Right lung (tissue), 10 donors: Measurements from ENCODE around the gene NCCRP1. TPM values are rescaled to one million over a fixed set of nuclear protein-coding genes. Genes with fewer than 3 reads are reported as not detected.

Source experiments
- DNase-seq, 2 donors: peaks; one replicate each; pipeline ENCODE4 v3.0.0-alpha.2; 2013
- long read RNA-seq, 8 donors: transcript quantifications; one replicate each; lab custom pipeline, GENCODE V29; 2026
- polyA plus RNA-seq, 5 donors: library from polyadenylated mRNA; unstranded; fragments of 120-200 nt; gene quantifications; one replicate each; pipeline versions ENCODE4 v1.2.1 to v1.2.3, GENCODE V29; 2013; ENCODE audit warnings: inconsistent platforms in 1 of 5, low replicate concordance in 1 of 5; ENCODE audit not compliant: insufficient read length in 5 of 5, insufficient read depth in 1 of 5

NCCRP1 gene
- under 1 TPM; 0.09 to 0.29 (median 0.21) TPM for polyA plus RNA-seq
- long read RNA-seq, donor 1 = 0 reads
- long read RNA-seq, donor 2 = 0 reads
- long read RNA-seq, donor 3 = 0 reads
- long read RNA-seq, donor 4 = 0 reads
- long read RNA-seq, donor 5 = 0 reads
- long read RNA-seq, donor 6 = 0 reads
- long read RNA-seq, donor 7 = 0 reads
- long read RNA-seq, donor 8 = 0 reads

- DNase-seq = no peak
These were observed at the start of gene NCCRP1 for GRCh38 chr19:39196860-39197562. TSS of gene NCCRP1 (plus strand) at chr19:39196964. CDS start at chr19:39196983, 19 bp downstream.

- DNase-seq = no peak
These were observed 49.3 kb upstream of the NCCRP1 start for GRCh38 chr19:39147480-39147879.

- DNase-seq = no peak
These were observed 47.7 kb upstream of the NCCRP1 start for GRCh38 chr19:39148939-39149529.

DNA sequence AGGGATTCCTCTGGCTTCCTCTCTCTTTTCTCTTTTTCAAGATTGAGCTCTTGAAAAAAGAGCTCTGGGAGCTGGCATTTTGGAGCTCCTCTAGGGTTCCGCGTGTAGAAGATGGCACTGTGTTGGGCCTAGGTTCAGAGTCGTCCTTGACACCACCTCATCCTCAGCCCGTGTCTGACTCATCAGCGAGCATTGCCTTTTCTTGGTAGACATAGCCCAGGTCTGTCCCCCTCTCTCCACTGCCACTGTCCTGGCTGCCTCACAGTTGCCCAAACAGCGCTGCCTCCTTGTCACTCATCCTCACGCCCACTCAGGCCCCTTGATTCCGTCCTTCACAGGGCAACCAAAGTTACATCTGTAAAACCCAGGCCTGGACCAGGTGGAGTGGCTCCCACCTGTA is 46.5 kb upstream of the NCCRP1 start:
- no peak for DNase-seq

GRCh38 chr19:39150807-39151600 is 45.8 kb upstream of the NCCRP1 start:
- DNase-seq = no peak

- no peak for DNase-seq
These were observed 44.7 kb upstream of the NCCRP1 start for GRCh38 chr19:39152066-39152465.

GRCh38 chr19:39154100-39154628 is 42.6 kb upstream of the NCCRP1 start:
- DNase-seq = no peak

GRCh38 chr19:39154629-39155100 is 42.1 kb upstream of the NCCRP1 start:
- no peak for DNase-seq

DNA sequence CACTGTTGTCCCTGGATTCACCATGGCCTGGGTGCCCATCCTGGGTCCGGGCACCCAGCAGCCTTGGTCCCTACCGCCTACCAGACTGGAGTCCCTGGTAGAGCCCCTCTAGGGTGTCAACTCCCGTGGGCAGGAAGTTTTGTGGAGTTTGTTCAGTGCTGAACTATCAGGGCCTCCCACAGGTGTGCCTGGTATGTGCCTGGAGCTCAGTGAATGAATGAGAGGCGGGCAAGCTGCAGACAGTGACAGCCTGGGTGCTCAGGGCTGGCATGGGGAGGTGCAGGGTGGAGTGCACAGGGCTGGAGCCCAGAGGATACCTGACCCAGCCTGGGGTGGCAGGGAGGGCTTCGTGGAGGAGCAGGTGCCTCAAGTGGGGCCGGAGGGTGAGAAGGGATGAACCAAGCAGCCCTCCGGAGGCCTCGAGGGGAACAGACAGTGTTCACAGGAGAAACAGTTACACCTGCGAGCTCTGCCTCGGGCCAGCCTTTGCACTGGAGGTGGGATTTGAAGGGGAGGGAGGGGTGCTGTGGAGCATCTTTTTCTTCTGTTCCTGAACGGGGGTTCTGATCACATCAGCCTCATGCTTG is 41.6 kb upstream of the NCCRP1 start:
- DNase-seq = no peak

DNA sequence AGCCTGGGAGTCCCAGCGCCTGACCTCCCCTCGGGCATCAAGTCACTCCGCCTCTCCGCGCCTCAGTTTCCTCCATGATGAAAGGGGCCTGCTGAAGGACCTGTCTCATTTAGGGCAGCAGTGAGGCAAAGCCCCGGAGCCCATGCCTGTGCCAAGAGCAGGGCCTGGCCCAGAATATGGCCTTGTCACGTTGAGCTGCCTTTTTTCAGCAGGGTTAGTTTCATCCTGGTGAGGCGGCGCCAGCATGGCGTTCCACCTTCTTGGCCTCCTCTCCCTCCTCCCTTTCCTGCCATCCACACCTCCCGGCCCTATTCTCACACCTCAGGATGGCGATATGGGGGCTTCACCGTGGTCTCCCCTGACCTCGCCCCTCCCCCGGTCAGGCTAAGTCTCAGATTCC is 41.0 kb upstream of the NCCRP1 start:
- no peak for DNase-seq

DNA sequence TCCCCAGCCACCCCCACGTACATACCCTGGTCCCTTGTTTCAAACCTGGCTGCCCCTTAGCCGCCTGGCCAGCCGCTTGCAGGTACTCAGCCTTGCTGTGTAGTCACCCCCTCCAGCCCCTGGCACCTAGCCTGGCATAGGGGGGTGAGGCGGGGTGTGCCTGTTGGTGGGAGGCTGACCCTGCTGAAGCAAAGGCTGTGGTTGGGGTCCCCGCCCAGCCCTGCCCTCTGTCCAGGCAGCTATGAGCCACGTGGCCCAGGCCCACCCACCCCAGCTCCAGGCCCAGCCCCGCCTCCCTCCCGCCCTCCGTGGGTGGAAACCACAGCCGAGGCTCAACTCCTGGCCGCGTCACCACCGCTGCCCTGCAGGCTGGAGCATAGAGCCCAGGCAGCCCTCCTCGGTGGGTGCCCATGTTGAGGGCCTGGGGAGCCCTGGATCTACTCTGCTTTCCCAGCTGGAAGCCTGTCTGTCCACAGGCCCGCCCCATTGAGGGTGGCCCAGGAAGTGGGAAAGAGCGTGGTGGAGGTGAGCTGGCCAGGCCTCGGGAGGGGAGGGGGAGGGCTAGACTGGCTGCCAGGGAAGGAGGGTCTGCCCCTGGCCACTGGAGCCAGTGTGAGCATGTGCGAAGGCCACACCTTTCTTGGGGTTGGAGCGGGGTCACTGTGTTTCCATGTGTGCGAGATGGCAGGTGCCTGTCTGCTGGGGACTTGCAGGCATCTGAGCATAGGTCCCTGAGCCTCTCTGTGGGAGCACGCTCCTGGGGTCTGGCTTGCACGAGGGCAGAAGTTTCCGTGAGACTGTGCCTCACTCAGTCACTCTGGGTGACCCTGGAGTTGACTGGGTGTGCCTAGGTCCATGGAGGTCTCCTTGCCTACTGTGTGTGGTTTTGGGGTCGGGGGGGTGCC is 40.2 kb upstream of the NCCRP1 start:
- DNase-seq = no peak

DNA sequence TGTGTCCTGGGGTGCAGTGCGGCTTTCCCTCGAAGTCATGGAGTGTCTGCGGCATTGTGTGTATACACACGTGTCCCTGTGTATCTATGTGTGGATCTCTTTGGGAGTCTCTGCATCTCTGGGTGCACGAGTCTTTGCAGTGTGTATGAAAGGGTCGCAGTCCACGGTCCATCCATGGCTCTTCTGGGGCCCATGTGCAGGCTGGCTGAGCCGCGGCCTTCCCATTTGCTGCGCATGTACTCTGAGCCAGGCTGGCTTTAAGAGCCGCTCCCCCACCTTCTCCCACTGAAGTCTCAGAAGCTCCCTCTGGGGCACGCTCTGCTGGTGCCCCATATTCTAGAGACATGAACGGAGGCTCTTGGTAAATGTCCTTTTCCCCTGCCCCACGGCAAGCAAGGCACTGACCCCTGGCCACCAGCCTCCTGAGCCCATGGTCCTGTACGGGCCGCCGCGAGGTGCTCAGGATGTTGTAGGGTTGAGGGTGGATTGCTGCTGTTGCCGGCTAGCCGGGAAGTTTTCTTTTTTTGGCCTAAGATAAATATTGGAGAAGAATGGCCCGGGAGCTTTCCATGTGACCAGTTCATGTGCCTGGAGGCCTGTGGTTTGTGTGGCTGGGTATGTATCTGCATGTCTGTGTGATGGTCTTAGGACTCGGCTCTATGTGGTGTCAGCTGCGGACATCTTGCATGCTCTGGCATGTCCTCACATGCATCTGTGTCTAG is 39.3 kb upstream of the NCCRP1 start:
- DNase-seq = no peak

GRCh38 chr19:39157997-39158389 is 38.8 kb upstream of the NCCRP1 start:
- no peak for DNase-seq

- no peak for DNase-seq
These were observed 38.0 kb upstream of the NCCRP1 start for GRCh38 chr19:39158646-39159260.

- DNase-seq = no peak
These were observed 36.3 kb upstream of the NCCRP1 start for GRCh38 chr19:39160523-39160861.

- DNase-seq = no peak
These were observed 35.7 kb upstream of the NCCRP1 start for GRCh38 chr19:39160889-39161672.

DNA sequence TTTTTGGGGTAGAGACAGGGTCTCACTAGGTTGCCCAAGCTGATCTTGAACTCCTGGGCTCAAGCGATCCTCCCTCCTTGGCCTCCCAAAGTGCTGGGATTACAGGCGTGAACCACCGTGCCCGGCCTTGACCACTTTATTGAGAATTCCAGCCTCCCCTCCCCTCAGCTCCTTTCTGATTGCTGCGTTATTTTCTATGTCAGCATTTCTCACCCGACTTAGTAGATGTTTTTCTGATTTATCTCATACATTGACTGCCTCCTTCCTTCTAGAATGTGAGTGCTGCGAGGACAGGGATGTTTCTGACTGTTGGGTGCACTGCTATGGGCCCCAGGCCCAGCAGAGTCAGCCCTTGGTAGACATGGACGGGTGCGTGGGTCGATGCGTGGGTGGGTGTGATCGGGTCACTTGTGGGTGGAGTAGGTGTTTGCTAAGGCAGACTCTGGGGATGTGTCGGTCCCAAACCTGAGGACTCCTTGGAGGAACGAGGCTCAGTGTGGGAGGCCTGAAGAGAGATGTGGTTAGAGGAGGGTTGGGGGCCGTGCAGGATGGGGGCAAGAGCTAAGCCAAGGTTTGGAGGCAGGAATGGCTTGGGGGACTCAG is 34.2 kb upstream of the NCCRP1 start:
- no peak for DNase-seq

- no peak for DNase-seq
These were observed 33.1 kb upstream of the NCCRP1 start for GRCh38 chr19:39163621-39164020.
